H1 (cell line): ENCODE measurements around the gene ZFP90. TPM values are rescaled to one million over a fixed set of nuclear protein-coding genes. Genes with fewer than 3 reads are reported as not detected.

Experiments
- CTCF ChIA-PET: fragments of 300-600 bp; sonication (Branson Sonifier 250); formaldehyde crosslinking; loops from one replicate; lab custom pipeline; 2021; ENCODE audit not compliant: partially characterized antibody; lab: Charles Lee
- POLR2A ChIA-PET: fragments of 300-600 bp; sonication (Branson Sonifier 250); formaldehyde crosslinking; loops from one replicate; lab custom pipeline; 2021; ENCODE audit warnings: inconsistent platforms; ENCODE audit not compliant: partially characterized antibody; lab: Charles Lee
- DNase-seq, 2 experiments: peaks; one replicate each; pipeline versions ENCODE4 v3.0.0 to v3.0.0-alpha.2; 2010 to 2022; ENCODE audit warnings: low spot score in 2 of 2, low read depth in 1 of 2, mixed read lengths in 1 of 2
- FAIRE-seq: peaks from 2 replicates; lab custom pipeline; 2011; peaks lifted over from hg19 to GRCh38; lab: Jason Lieb, UNC
- H2AFZ ChIP-seq: 2 replicates; pipeline ENCODE4 v1.8.1; 2012; ENCODE audit warnings: low read length, inconsistent platforms
- H2AK5ac ChIP-seq: 2 replicates; pipeline ENCODE4 v1.6.1; 2013; ENCODE audit warnings: low read depth, low read length
- H2BK120ac ChIP-seq: replicated peaks from 2 replicates; pipeline ENCODE3; 2013; ENCODE audit warnings: low read depth, low read length, inconsistent platforms
- H2BK12ac ChIP-seq: 2 replicates; pipeline ENCODE4 v1.6.1; 2013; ENCODE audit warnings: low read depth, low read length
- H2BK15ac ChIP-seq: 2 replicates; pipeline ENCODE4 v1.6.1; 2013; ENCODE audit warnings: low read length
- H2BK20ac ChIP-seq: 2 replicates; pipeline ENCODE4 v1.6.1; 2013; ENCODE audit warnings: low read length
- H2BK5ac ChIP-seq: 2 replicates; pipeline ENCODE4 v1.6.1; 2013; ENCODE audit warnings: low read depth, low read length
- H3K14ac ChIP-seq: 2 replicates; pipeline ENCODE4 v1.6.1; 2013; ENCODE audit warnings: inconsistent platforms; ENCODE audit not compliant: insufficient read length
- H3K18ac ChIP-seq: 2 replicates; pipeline ENCODE4 v1.6.1; 2013; ENCODE audit warnings: low read length; ENCODE audit errors: extremely low read depth
- H3K23ac ChIP-seq: 2 replicates; pipeline ENCODE4 v1.6.1; 2013; ENCODE audit warnings: inconsistent platforms; ENCODE audit not compliant: insufficient read length
- H3K23me2 ChIP-seq: 2 replicates; pipeline ENCODE4 v1.6.1; 2013; ENCODE audit warnings: low read depth, low read length
- H3K27ac ChIP-seq: 2 replicates; pipeline ENCODE4 v1.6.1; 2011; ENCODE audit warnings: low read depth, low read length, inconsistent platforms
- H3K27me3 ChIP-seq, 4 experiments: replicated peaks in 1 of 4; 1 replicate in 1 of 4; 2 replicates in 3 of 4; pipeline versions ENCODE4 v1.6.1 to v1.8.1; 2011 to 2013; ENCODE audit warnings: low read length in 3 of 4, mild to moderate bottlenecking in 3 of 4, inconsistent platforms in 2 of 4, mixed read lengths in 2 of 4, moderate library complexity in 1 of 4; ENCODE audit not compliant: control insufficient read depth in 3 of 4, insufficient read depth in 3 of 4; ENCODE audit errors: extremely low read depth in 1 of 4
- H3K36me3 ChIP-seq, 4 experiments: 2 replicates each; pipeline versions ENCODE4 v1.6.1 to v1.8.1; 2011 to 2013; ENCODE audit warnings: mild to moderate bottlenecking in 4 of 4, low read length in 3 of 4, moderate library complexity in 2 of 4, control low read depth in 1 of 4, inconsistent platforms in 1 of 4; ENCODE audit not compliant: insufficient read depth in 4 of 4, control insufficient read depth in 2 of 4
- H3K4ac ChIP-seq: replicated peaks from 2 replicates; pipeline ENCODE3; 2013; ENCODE audit warnings: low read length, low read depth, mixed read lengths, inconsistent platforms; ENCODE audit not compliant: insufficient read length
- H3K4me1 ChIP-seq, 4 experiments: replicated peaks in 1 of 4; 1 replicate in 1 of 4; 2 replicates in 3 of 4; pipeline versions ENCODE4 v1.6.1 to v1.8.1; 2011 to 2013; ENCODE audit warnings: low read length in 3 of 4, inconsistent platforms in 2 of 4, mixed read lengths in 1 of 4; ENCODE audit not compliant: insufficient read depth in 4 of 4, control insufficient read depth in 3 of 4
- H3K4me2 ChIP-seq, 2 experiments: 2 replicates each; pipeline versions ENCODE4 v1.6.1 to v1.8.1; 2011 to 2013; ENCODE audit warnings: low read depth in 2 of 2, low read length in 2 of 2, control low read depth in 1 of 2, inconsistent platforms in 1 of 2, mild to moderate bottlenecking in 1 of 2; ENCODE audit not compliant: insufficient read depth in 1 of 2
- H3K4me3 ChIP-seq, 4 experiments: fragments of 200-600, 300-600 bp in 1 of 4; sonication (generic), shearing (Covaris generic), sonication (Bioruptor Twin) in 1 of 4; 2 replicates each; pipeline versions ENCODE4 v1.5.1 to v1.8.1; 2011 to 2016; ENCODE audit warnings: low read length in 4 of 4, low read depth in 3 of 4, control low read depth in 2 of 4, inconsistent platforms in 2 of 4, mild to moderate bottlenecking in 2 of 4, mixed read lengths in 1 of 4, moderate library complexity in 1 of 4; ENCODE audit not compliant: insufficient read depth in 2 of 4; ENCODE audit errors: extremely low read depth in 1 of 4
- H3K56ac ChIP-seq: replicated peaks from 2 replicates; pipeline ENCODE3; 2013; ENCODE audit warnings: low read depth, mild to moderate bottlenecking, mixed read lengths, low read length, inconsistent platforms; ENCODE audit not compliant: insufficient read length
- H3K79me1 ChIP-seq: 2 replicates; pipeline ENCODE4 v1.6.1; 2013; ENCODE audit warnings: low read depth, low read length, control low read depth
- H3K79me2 ChIP-seq, 2 experiments: 2 replicates each; pipeline versions ENCODE4 v1.6.1 to v1.8.1; 2012 to 2013; ENCODE audit warnings: low read length in 2 of 2, mild to moderate bottlenecking in 2 of 2, inconsistent platforms in 1 of 2; ENCODE audit not compliant: insufficient read depth in 2 of 2, control insufficient read depth in 1 of 2
- H3K9ac ChIP-seq, 4 experiments: replicated peaks in 1 of 4; 1 replicate in 1 of 4; 2 replicates in 3 of 4; pipeline versions ENCODE4 v1.6.1 to v1.8.1; 2011 to 2013; ENCODE audit warnings: low read depth in 3 of 4, low read length in 3 of 4, control low read depth in 2 of 4, mild to moderate bottlenecking in 2 of 4, moderate library complexity in 2 of 4, inconsistent platforms in 1 of 4; ENCODE audit errors: extremely low read depth in 1 of 4
- H3K9me3 ChIP-seq, 2 experiments: 2 replicates each; pipeline versions ENCODE4 v1.6.1 to v1.8.1; 2012 to 2013; ENCODE audit warnings: mild to moderate bottlenecking in 2 of 2, moderate library complexity in 2 of 2, control low read depth in 1 of 2, inconsistent platforms in 1 of 2, low read depth in 1 of 2, low read length in 1 of 2, mixed read lengths in 1 of 2; ENCODE audit not compliant: insufficient read depth in 2 of 2
- H4K20me1 ChIP-seq, 2 experiments: replicated peaks in 1 of 2; 2 replicates each; pipeline versions ENCODE3 to v1.8.1; 2011 to 2013; ENCODE audit warnings: inconsistent platforms in 2 of 2, low read length in 2 of 2, mild to moderate bottlenecking in 1 of 2; ENCODE audit not compliant: insufficient read depth in 2 of 2, control insufficient read depth in 1 of 2
- H4K5ac ChIP-seq: 2 replicates; pipeline ENCODE4 v1.6.1; 2013; ENCODE audit warnings: low read length, low read depth, mixed read lengths, inconsistent platforms; ENCODE audit not compliant: insufficient read length
- H4K8ac ChIP-seq: 2 replicates; pipeline ENCODE4 v1.8.0; 2013; ENCODE audit warnings: mild to moderate bottlenecking, moderate library complexity, low read length, inconsistent platforms; ENCODE audit not compliant: insufficient read depth; ENCODE audit errors: extremely low read depth
- H4K91ac ChIP-seq: replicated peaks from 2 replicates; pipeline ENCODE3; 2013; ENCODE audit warnings: low read length, mixed read lengths, inconsistent platforms; ENCODE audit not compliant: insufficient read length
- BCL11A ChIP-seq, 2 experiments: IDR thresholded peaks; one replicate each; pipeline ENCODE4 v1.6.1; 2011; ENCODE audit warnings: low read depth in 2 of 2, low read length in 2 of 2, mild to moderate bottlenecking in 2 of 2
- BRCA1 ChIP-seq: IDR thresholded peaks from 2 replicates; pipeline ENCODE4 v1.6.1; 2012; ENCODE audit warnings: low read depth, low read length, improper control_type of control experiment
- CHD1 ChIP-seq: IDR thresholded peaks from 2 replicates; pipeline ENCODE4 v1.6.1; 2012; ENCODE audit warnings: low read depth, low read length, improper control_type of control experiment
- CTBP2 ChIP-seq: IDR thresholded peaks from 2 replicates; pipeline ENCODE4 v1.7.0; 2011; ENCODE audit warnings: borderline replicate concordance, mild to moderate bottlenecking, moderate library complexity, mixed read lengths, low read length; ENCODE audit not compliant: insufficient read depth, insufficient read length
- MAFK ChIP-seq: IDR thresholded peaks from 2 replicates; pipeline ENCODE4 v1.6.1; 2012; ENCODE audit warnings: low read depth, mild to moderate bottlenecking, improper control_type of control experiment, low read length
- POLR2AphosphoS5 ChIP-seq: IDR thresholded peaks from 2 replicates; pipeline ENCODE4 v1.6.1; 2011; ENCODE audit warnings: low read depth, low read length
- RNF2 ChIP-seq: fragments of 200-900, 300-1000 bp; sonication (generic); IDR thresholded peaks from 2 replicates; pipeline ENCODE4 v1.7.1; 2016; ENCODE audit warnings: borderline replicate concordance, low read depth, mild to moderate bottlenecking, antibody characterized with exemption, low read length; ENCODE audit not compliant: poor library complexity, severe bottlenecking; ENCODE audit errors: missing control alignments
- SRF ChIP-seq: IDR thresholded peaks from 2 replicates; pipeline ENCODE4 v1.6.1; 2011; ENCODE audit warnings: mild to moderate bottlenecking, low read depth, low read length, moderate library complexity
- TBP ChIP-seq: IDR thresholded peaks from 2 replicates; pipeline ENCODE4 v1.6.1; 2011; ENCODE audit warnings: low read depth, low read length, improper control_type of control experiment
- ZNF274 ChIP-seq: IDR thresholded peaks from 2 replicates; pipeline ENCODE4 v1.7.0; 2012; ENCODE audit warnings: low read length, borderline replicate concordance; ENCODE audit errors: extremely low read depth
- WGBS, 2 experiments: shearing (Covaris generic) in 1 of 2; methylation state at CpG; one replicate each; pipeline versions ENCODE4 v1.1.6 to v1.1.7; 2013 to 2015; ENCODE audit warnings: low lambda C conversion rate in 2 of 2, mixed read lengths in 2 of 2, inconsistent platforms in 1 of 2, low coverage in 1 of 2, missing lambda C conversion rate in 1 of 2; ENCODE audit not compliant: insufficient replicate concordance in 2 of 2, insufficient coverage in 1 of 2, insufficient read length in 1 of 2; ENCODE audit errors: extremely low coverage in 1 of 2, missing lambda C conversion rate in 1 of 2; 5-methylcytosine and 5-hydroxymethylcytosine counted together
- polyA plus RNA-seq, 7 experiments: library from polyadenylated mRNA; depleted of rRNA in 3 of 7; stranded (reverse) in 5 of 7; unstranded in 2 of 7; fragments of >200 nt in 5 of 7; fragments of 200-250 nt in 2 of 7; gene quantifications; 1 replicate in 5 of 7; 2 replicates in 1 of 7; 4 replicates in 1 of 7; pipeline versions ENCODE4 v1.2.1 to v1.2.3, GENCODE V29; 2011 to 2013; ENCODE audit warnings: missing spikeins in 2 of 7, mixed read lengths in 2 of 7
- total RNA-seq: library from RNA; stranded (reverse); fragmentation: NEBNext Ultra II Directional; extraction: Animal tissue kit (Norgen Biotek cat#: 25700); gene quantifications from 2 replicates; pipeline ENCODE4 v1.2.1, GENCODE V29; 2021
- TF ChIP-seq, protein P1 (sequence below), 3 experiments: IDR thresholded peaks; 1 replicate in 2 of 3; 2 replicates in 1 of 3; pipeline versions ENCODE4 v1.5.1 to v1.6.1; 2011; ENCODE audit warnings: low read length in 3 of 3, mild to moderate bottlenecking in 3 of 3, inconsistent platforms in 2 of 3, low read depth in 1 of 3, moderate library complexity in 1 of 3; ENCODE audit not compliant: insufficient read depth in 1 of 3; ENCODE audit errors: control extremely low read depth in 1 of 3

ZFP90 gene
- total and polyA plus RNA-seq, 2 of the 8 experiments (the other 6 are each of a cell fraction or from before 2014, with no cell fraction given), result 10.3 to 19.1 TPM

DNA sequence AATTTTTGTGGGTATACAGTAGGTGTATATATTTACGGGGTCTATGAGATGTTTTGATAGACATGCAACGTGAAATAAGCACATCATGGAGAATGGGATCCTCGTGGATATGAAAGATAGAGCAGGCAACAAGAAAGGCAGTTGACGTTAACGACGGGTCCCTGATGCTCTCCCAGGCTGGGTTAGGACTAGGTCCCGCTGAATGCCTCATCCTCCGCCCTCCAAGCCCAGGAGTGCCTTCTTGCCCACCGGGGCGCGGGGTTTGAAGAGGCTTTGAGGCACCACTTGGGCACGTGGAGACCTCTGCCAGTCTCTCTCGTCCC is 9.5 kb upstream of the ZFP90 start:
- Histone ChIP-seq H3K79me1 (no peaks in the 10 kb centered on the region), H3K27me3 (peaks cover 4 to 21% (median 15%) of the 10 kb centered on the region in 4 experiments), H3K4ac (no peak overlapping the region), H3K4me1 (peaks cover 0 to 3% (median 3%) of the 10 kb centered on the region in 4 experiments; a peak in 4 of 7 replicates), H2AK5ac (no peak overlapping the region), H3K23ac (no peak overlapping the region), H3K9ac (peak overlapping the region in 2 of 4 experiments; percentile 48 to 49; a peak in 2 of 7 replicates), H3K79me2 (no peaks in the 10 kb centered on the region), H3K27ac (no peak overlapping the region), H2BK12ac (0 out of 2 replicates have a peak overlapping the region, but pooled peaks have one; percentile 55), H3K4me2 (peak overlapping the region; percentile 74 to 77), H3K4me3 (peak overlapping the region; percentile 50 to 70 (median 58); a peak in 6 of 8 replicates), H4K20me1 (no peaks in the 10 kb centered on the region), H4K5ac (peak overlapping the region; percentile 5), H2BK120ac (peak overlapping the region; percentile 28), H2BK20ac (no peak overlapping the region), H3K14ac (no peak overlapping the region), H4K8ac (no peak overlapping the region), H3K36me3 (no peaks in the 10 kb centered on the region), H3K18ac (peak overlapping the region; percentile 9), H3K23me2 (peaks cover 7% of the 10 kb centered on the region; the same call in 1 of the 2 replicates), H2BK15ac (no peak overlapping the region), H2BK5ac (no peak overlapping the region), H3K9me3 (peaks cover 0 to 7% of the 10 kb centered on the region in 2 experiments; a peak in 1 of 4 replicates), H3K56ac (peak overlapping the region; percentile 39), H2AFZ (peak overlapping the region; percentile 92; the same call in 1 of the 2 replicates), H4K91ac (no peak overlapping the region)
- ChIA-PET POLR2A (interaction anchor here (1.0 to 2.0 kb wide), 10 partner anchors 10 to 578 kb away, joined by 3 to 11 read pairs (median 4); partner anchors contain the start of genes CDH3 and ZFP90), CTCF (interaction anchor here (1.0 to 6.4 kb wide), 19 partner anchors 9 to 258 kb away, joined by 3 to 72 read pairs (median 4); no protein-coding TSS in a partner anchor)
- WGBS, 2 experiments, result 49% methylated on average over 13 of the region's 13 CpGs; no CpG with 5 or more reads in 1 of the 2 experiments
- FAIRE-seq, result no peak
- DNase-seq, result no peak
- TF ChIP-seq SRF (no peak), TBP (no peak), POLR2AphosphoS5 (no peak), CHD1 (no peak), CTBP2 (no peak), MAFK (no peak), BRCA1 (no peak), BCL11A (IDR thresholded peaks at IDR 0.05; ENCODE audit: low read depth in 2 of 2, low read length in 2 of 2) (no peak), ZNF274 (no peak), RNF2 (no peak)
- TF ChIP-seq, protein P1, sequence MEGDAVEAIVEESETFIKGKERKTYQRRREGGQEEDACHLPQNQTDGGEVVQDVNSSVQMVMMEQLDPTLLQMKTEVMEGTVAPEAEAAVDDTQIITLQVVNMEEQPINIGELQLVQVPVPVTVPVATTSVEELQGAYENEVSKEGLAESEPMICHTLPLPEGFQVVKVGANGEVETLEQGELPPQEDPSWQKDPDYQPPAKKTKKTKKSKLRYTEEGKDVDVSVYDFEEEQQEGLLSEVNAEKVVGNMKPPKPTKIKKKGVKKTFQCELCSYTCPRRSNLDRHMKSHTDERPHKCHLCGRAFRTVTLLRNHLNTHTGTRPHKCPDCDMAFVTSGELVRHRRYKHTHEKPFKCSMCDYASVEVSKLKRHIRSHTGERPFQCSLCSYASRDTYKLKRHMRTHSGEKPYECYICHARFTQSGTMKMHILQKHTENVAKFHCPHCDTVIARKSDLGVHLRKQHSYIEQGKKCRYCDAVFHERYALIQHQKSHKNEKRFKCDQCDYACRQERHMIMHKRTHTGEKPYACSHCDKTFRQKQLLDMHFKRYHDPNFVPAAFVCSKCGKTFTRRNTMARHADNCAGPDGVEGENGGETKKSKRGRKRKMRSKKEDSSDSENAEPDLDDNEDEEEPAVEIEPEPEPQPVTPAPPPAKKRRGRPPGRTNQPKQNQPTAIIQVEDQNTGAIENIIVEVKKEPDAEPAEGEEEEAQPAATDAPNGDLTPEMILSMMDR (IDR thresholded peaks at IDR 0.05; ENCODE audit: control extremely low read depth in 1 of 3, insufficient read depth in 1 of 3, low read depth in 1 of 3, low read length in 3 of 3), result no peak
